CD4-positive, CD25-positive, alpha-beta regulatory T cell (primary cell): ENCODE data around the gene U2AF1. TPM values are rescaled to one million over a fixed set of nuclear protein-coding genes. Genes with fewer than 3 reads are reported as not detected.
"Not testable (repeated sequence)": the region's sequence is repeated elsewhere in the genome, so short reads cannot be mapped to it uniquely, and the experiment has no call there.

Experiments
- ATAC-seq, 2 donors: fragments of 150-1000 bp; cut with Tn5 transposase; one replicate each; pipeline ENCODE4 v1.10.0; 2021; ENCODE audit warnings: low read depth in 2 of 2, moderate number of reproducible peaks in 2 of 2, moderate library complexity in 1 of 2
- DNase-seq, 3 donors: peaks; one replicate each; pipeline versions ENCODE4 v3.0.0 to v3.0.0-alpha.2; 2012 to 2022; ENCODE audit warnings: mixed read lengths in 1 of 3
- H3K27ac ChIP-seq: one replicate; pipeline ENCODE4 v1.7.0; 2013; ENCODE audit warnings: mild to moderate bottlenecking, low read length; ENCODE audit not compliant: insufficient read depth, poor library complexity, severe bottlenecking
- H3K27me3 ChIP-seq: one replicate; pipeline ENCODE4 v1.7.0; 2013; ENCODE audit warnings: low read length; ENCODE audit not compliant: control insufficient read depth, insufficient read depth
- H3K36me3 ChIP-seq: one replicate; pipeline ENCODE4 v1.7.0; 2013; ENCODE audit warnings: mild to moderate bottlenecking, low read length, moderate library complexity; ENCODE audit not compliant: control insufficient read depth, insufficient read depth
- H3K4me1 ChIP-seq: 2 replicates; pipeline ENCODE4 v1.7.0; 2013; ENCODE audit warnings: mild to moderate bottlenecking, low read length; ENCODE audit not compliant: insufficient read depth, control insufficient read depth, poor library complexity, severe bottlenecking
- H3K4me3 ChIP-seq: one replicate; pipeline ENCODE4 v1.7.0; 2013; ENCODE audit warnings: low read depth, mild to moderate bottlenecking, low read length, moderate library complexity
- H3K9me3 ChIP-seq, 2 experiments: 1 replicate in 1 of 2; 2 replicates in 1 of 2; pipeline ENCODE4 v1.7.0; 2013; ENCODE audit warnings: low read length in 2 of 2, mild to moderate bottlenecking in 1 of 2, moderate library complexity in 1 of 2; ENCODE audit not compliant: control insufficient read depth in 2 of 2
- H3K27ac Mint-ChIP-seq, 3 donors: one replicate each; pipeline ENCODE4 v1.8.0; 2020 to 2022; ENCODE audit warnings: mild to moderate bottlenecking in 3 of 3, mixed read lengths in 3 of 3, moderate library complexity in 2 of 3
- H3K27me3 Mint-ChIP-seq: one replicate; pipeline ENCODE4 v1.8.0; 2022; ENCODE audit warnings: mild to moderate bottlenecking, mixed read lengths
- H3K36me3 Mint-ChIP-seq: one replicate; pipeline ENCODE4 v1.8.0; 2020; ENCODE audit warnings: mixed read lengths
- H3K4me1 Mint-ChIP-seq, 4 donors: one replicate each; pipeline ENCODE4 v1.8.0; 2020 to 2022; ENCODE audit warnings: mixed read lengths in 4 of 4, mild to moderate bottlenecking in 1 of 4
- H3K4me3 Mint-ChIP-seq, 4 donors: one replicate each; pipeline ENCODE4 v1.8.0; 2020 to 2022; ENCODE audit warnings: mild to moderate bottlenecking in 4 of 4, mixed read lengths in 4 of 4, moderate library complexity in 3 of 4
- H3K9me3 Mint-ChIP-seq, 7 donors: one replicate each; pipeline ENCODE4 v1.8.0; 2020 to 2022; ENCODE audit warnings: mixed read lengths in 7 of 7, mild to moderate bottlenecking in 3 of 7, moderate library complexity in 2 of 7
- polyA plus RNA-seq, 4 donors: library from polyadenylated mRNA; unstranded; fragments of 300-500 nt; fragmentation: Illumina TruSeq; gene quantifications; one replicate each; pipeline ENCODE4 v1.2.3, GENCODE V29; 2021
- total RNA-seq: library from RNA; stranded (reverse); gene quantifications from one replicate; pipeline ENCODE4 v1.2.3, GENCODE V29; 2022

The U2AF1 gene
- total and polyA plus RNA-seq, 5 donors from 2014 or later = 45.8 to 106 (median 72.2) TPM

DNA sequence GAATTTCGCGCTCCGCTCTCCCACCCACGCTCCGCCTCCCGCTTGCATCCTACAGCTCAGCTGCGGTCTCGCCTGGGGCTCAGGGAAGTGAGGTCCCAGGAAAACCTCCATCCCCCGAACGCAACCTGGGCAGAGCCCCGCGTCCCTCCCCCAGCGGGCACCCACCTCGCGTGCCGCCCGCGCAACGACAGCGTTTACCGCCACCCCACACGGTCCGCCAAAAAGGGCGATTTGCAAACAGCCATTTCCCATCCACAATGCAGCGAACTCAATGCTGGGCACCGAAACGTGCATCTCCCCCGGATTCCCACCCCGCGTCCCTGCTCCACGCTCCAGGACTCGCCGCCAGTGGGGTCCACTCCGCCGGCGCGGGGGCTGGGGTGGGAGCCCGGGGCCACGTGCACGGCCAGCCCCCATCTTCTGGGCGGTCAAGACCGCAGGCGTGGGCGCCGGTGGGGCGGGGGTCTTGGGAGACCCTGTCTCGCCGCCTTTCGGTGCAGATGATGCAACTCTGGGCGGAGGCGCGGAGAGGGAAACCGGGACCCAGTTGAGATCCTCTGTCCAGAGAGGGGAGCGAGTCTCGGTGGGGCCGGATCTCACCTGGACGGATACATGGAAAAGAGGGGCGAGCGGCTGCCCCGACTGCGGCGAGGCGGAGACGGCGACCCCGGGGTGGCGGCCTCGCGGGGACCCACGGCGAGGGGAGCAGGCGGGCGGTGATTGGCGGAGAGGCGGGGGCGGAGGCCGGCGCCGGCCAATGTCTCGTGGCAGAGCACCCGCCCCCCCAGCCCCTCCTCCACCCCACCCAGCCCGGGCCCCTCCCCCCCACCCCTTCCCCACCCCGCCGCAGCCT is 32.0 kb downstream of the U2AF1 start, which contains the start of gene CBS:
CBS (minus strand) TSS at position 666 of the 853 bp plus-strand sequence. CDS start 3,642 bp downstream, outside the sequence.
- not testable (repeated sequence) for H3K9me3 Mint-ChIP-seq, H3K36me3 ChIP-seq, H3K27me3 ChIP-seq, H3K4me1 Mint-ChIP-seq, H3K4me3 Mint-ChIP-seq, H3K4me1 ChIP-seq, H3K27me3 Mint-ChIP-seq, H3K27ac ChIP-seq, H3K36me3 Mint-ChIP-seq, DNase-seq, H3K9me3 ChIP-seq, H3K27ac Mint-ChIP-seq, ATAC-seq, H3K4me3 ChIP-seq

DNA sequence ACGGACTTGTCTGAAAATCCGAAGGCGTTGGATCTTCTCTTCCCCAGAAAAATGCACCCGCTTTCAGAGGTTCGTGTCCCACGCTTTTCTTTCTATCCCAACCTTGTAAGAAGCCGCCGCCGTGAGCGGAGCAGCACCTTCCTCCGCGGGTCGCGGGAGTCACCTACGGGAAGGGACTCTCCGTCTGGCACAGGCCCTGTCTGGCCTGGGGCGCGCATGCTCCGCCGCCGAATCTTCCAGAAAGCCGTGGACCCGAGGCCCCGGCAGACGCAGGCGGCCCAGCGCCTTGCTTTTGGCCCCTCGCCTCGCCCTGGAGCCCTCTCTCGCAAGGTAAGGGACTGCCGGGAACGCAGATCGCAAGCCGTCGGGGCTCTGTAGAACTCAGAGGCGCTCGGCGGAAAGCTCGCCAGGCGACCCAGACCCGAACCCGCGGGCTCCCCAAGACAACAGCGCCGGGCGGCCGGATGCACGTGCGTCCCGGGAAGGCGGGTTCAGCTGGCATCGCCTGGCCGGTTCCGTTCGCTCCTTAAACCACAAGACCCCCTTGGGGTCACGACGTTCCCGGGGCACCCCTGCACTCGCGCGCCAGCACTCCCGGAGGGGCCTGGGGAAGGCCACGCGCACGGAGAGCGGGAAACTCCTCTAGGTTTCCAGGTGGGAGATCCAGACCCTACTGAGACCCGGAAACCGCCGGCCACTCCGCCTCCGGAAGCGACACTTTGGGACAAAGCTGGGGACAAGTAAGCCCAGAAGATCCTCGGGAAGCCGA is 32.8 kb downstream of the U2AF1 start:
- H3K4me1 ChIP-seq, H3K9me3 ChIP-seq, H3K27me3 ChIP-seq, H3K4me1 Mint-ChIP-seq, H3K36me3 ChIP-seq, H3K27ac Mint-ChIP-seq, H3K27me3 Mint-ChIP-seq, H3K27ac ChIP-seq, ATAC-seq, H3K36me3 Mint-ChIP-seq, DNase-seq, H3K4me3 Mint-ChIP-seq, H3K4me3 ChIP-seq, H3K9me3 Mint-ChIP-seq: not testable (repeated sequence)

DNA sequence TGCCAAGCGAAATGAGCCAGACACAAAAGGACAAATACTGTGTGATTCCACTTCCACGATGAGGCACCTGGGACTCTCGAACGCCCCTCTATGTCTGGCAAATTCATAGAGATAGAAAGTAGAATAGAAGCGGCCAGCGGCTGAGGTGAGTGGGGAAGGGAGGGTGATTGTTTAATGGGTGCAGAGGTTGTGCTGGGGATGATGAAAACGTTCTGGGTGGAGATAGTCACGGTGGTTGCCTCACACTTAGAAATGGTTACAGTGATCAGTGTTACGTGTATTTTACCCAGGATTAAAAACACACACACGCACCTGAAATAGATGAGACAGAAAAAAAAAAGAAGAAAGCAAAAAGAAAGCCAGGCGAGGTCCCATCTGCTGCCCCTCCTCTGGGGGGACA is 34.6 kb downstream of the U2AF1 start:
- not testable (repeated sequence) for H3K36me3 ChIP-seq, H3K4me1 Mint-ChIP-seq, H3K27me3 ChIP-seq, H3K36me3 Mint-ChIP-seq, H3K27ac ChIP-seq, H3K4me1 ChIP-seq, H3K4me3 ChIP-seq, ATAC-seq, H3K27me3 Mint-ChIP-seq, DNase-seq, H3K4me3 Mint-ChIP-seq, H3K9me3 ChIP-seq, H3K9me3 Mint-ChIP-seq, H3K27ac Mint-ChIP-seq

DNA sequence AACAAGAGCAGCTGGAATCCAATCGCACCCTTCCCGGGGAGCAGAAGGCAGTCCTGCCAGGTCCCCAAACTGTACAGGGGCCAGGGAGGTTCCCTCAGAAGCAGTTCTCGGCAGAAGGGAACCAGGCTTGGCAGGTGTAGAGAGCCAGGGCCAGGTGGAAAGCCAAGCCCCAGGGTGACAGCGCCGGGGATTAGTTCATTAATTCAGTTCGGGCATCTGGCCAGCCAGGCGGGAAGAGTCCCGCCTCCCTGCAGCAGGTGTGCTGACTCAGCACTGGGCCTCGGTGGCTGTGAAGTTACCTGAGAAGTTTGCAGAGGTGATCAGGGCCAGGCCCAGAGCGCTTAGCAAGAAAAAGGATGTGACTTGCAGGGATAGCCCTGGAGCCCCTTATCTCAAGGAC is 37.7 kb downstream of the U2AF1 start:
- not testable (repeated sequence) for H3K27ac ChIP-seq, H3K27me3 ChIP-seq, H3K27ac Mint-ChIP-seq, H3K9me3 ChIP-seq, ATAC-seq, H3K4me1 ChIP-seq, H3K36me3 ChIP-seq, H3K4me1 Mint-ChIP-seq, H3K9me3 Mint-ChIP-seq, DNase-seq, H3K36me3 Mint-ChIP-seq, H3K4me3 Mint-ChIP-seq, H3K27me3 Mint-ChIP-seq, H3K4me3 ChIP-seq

DNA sequence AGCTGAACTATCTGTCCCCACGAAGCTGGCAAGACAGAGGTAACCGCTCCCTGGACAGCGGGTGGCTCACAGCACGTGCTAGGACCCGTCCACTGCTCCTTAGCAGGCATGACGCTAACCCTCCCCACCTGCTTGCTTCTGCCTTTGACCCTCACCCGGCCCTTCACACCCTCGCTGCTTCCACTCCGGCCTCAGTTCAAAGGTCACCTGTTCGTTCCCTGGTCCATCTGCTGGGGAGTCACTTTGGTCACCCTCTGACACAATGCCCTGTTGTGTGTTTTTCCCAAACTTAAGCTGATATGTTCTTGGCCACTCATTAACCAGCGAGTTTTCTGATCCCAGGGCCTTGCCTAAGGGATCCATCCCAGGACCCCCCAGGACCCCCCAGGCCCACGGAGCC is 39.3 kb downstream of the U2AF1 start:
- not testable (repeated sequence) for H3K27ac ChIP-seq, H3K4me1 ChIP-seq, H3K4me1 Mint-ChIP-seq, H3K4me3 Mint-ChIP-seq, H3K36me3 ChIP-seq, H3K36me3 Mint-ChIP-seq, DNase-seq, H3K27me3 ChIP-seq, H3K4me3 ChIP-seq, H3K9me3 Mint-ChIP-seq, ATAC-seq, H3K27me3 Mint-ChIP-seq, H3K27ac Mint-ChIP-seq, H3K9me3 ChIP-seq

DNA sequence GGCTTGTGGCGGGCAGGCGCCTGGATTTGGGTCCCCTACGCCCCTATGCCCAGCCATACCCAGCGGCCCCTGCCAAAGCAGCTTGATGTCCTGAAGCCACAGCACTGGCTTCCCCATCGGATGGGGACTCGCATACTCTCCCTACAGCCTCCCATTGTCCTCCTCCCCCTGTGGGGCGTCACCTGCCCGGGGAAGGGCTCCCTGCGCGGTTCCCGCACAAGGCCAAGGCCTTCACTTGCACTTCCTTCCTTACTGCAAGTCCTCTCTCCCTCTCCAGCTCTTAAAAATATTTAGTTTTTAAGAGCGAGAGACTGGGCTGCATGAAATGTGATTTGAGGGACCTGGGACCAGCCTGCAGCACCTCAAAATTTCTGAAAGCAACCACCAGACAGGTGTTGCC is 40.7 kb downstream of the U2AF1 start:
- not testable (repeated sequence) for H3K27me3 ChIP-seq, H3K4me1 ChIP-seq, H3K4me3 Mint-ChIP-seq, H3K36me3 ChIP-seq, H3K9me3 Mint-ChIP-seq, H3K27me3 Mint-ChIP-seq, H3K4me3 ChIP-seq, H3K27ac ChIP-seq, H3K27ac Mint-ChIP-seq, H3K4me1 Mint-ChIP-seq, ATAC-seq, H3K36me3 Mint-ChIP-seq, H3K9me3 ChIP-seq, DNase-seq

DNA sequence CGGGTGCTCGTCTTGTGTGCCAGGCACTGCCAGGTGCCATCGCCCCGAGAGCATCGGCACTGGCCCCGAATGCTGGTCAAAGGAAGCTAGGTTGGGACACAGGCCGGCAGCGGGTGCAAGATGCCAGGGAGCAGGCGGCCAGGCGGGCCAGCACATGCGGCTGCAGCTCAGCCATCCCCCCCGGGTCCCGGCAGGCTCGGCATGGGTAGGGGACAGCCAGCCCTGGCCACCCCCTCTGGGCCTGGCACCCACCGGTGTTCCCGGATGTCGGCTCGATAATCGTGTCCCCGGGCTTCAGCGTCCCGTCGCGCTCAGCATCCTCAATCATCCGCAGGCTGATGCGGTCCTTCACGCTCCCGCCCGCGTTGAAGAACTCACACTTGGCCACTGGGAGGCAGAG is 41.4 kb downstream of the U2AF1 start:
- H3K27ac ChIP-seq, H3K27me3 Mint-ChIP-seq, H3K4me3 Mint-ChIP-seq, H3K36me3 Mint-ChIP-seq, DNase-seq, H3K9me3 Mint-ChIP-seq, H3K9me3 ChIP-seq, H3K4me1 ChIP-seq, H3K36me3 ChIP-seq, H3K4me1 Mint-ChIP-seq, H3K27me3 ChIP-seq, H3K27ac Mint-ChIP-seq, ATAC-seq, H3K4me3 ChIP-seq: not testable (repeated sequence)
